GM19328 (cell line): ENCODE results near the gene MEI1.
"Not testable (repeated sequence)": the region's sequence is repeated elsewhere in the genome, so short reads cannot be mapped to it uniquely, and the experiment has no call there.

ENCODE experiments used
- ATAC-seq: cut with Tn5 transposase; IDR thresholded peaks from one replicate; pipeline ENCODE4 v1.9.1; 2021; ENCODE audit warnings: mild to moderate bottlenecking, moderate library complexity; ENCODE audit not compliant: unreplicated experiment

MEI1 gene

DNA sequence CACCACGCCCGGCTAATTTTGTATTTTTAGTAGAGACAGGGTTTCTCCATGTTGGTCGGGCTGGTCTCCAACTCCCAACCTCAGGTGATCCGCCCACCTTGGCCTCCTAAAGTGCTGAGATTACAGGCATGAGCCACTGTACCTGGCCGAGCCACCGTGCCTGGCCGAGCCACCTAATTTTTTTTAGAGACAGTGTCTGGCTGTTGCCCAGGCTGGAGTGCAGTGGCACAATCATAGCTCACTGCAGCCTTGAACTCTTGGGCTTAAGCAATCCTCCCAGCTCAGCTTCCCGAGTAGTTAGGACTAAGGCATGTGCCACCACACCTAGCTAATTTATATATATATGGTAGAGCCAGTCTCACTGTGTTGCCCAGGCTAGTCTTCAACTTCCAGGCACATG, 136.2 kb downstream of the MEI1 start:
- ATAC-seq = not testable (repeated sequence)

DNA sequence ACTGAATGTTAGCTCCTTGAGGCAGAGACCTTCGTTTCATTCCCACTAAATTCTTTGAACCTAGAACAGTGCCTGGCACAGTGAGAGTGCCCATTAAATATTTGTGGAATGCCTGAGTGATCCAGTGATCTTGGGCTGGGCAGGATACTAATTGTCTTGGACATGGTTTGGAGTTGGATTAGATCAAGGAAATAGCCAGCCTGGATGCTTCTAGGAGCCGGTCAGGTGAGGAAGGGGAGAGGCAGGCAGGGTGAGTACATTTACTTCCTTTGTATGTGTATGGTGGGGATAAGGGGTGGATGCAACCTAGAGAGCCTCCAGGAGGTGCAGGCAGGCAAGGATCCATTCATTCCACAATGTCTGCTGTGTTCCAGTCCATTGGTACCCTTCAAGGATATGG, 137.2 kb downstream of the MEI1 start:
- no peak for ATAC-seq

- ATAC-seq = no peak
Measured at GRCh38 chr22:41838842-41839618, 139.7 kb downstream of the MEI1 start.

DNA sequence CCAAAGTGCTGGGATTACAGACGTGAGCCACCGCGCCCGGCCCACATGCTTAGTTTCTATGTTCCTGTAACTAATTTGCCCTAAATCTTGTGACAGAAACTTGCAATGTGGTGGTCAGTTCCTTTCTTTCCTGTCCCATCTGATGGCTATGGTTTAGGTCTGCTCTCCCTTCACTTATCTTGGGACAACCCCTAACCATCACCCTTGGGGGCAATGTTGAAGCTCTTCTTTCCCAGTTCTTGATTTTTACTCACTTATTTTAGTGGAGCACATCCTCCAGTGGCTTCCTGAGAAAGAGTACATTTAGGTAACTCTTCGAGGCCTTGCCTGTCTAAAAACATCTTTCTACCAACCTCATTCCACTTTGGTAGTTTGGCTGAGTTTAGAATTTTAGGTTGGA, 140.9 kb downstream of the MEI1 start:
- no peak for ATAC-seq

DNA sequence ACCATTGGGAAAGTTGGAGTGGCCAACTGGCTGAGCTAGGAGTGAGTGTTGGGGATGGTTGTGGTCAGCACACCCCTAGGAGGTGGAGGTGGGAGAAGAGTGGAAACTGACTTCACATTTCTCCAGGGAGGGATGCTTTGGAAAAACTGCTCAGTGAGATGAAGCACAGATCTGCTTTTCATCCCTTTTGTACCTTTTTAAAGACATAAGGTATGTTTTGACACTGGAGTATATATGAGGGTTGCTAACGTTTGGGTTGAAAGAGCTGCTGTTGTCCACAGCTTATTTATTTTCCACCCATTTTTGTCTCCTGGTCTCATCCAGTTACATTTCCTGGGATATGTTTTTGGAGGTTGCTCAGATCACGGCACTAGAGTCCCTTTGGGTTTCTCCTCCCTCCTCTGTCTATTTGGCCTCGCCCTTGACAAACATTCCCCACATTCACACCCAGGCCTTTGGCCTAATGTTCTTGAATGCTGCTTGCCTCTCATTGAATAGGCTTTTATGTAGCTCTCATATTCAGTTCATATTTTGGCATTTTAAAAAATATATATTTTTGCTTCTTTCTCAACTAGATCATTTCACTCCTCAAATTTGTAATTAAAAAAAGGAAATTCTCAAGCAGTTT, 141.9 kb downstream of the MEI1 start:
- no peak for ATAC-seq

GRCh38 chr22:41842996-41843970, 144.0 kb downstream of the MEI1 start:
- no peak for ATAC-seq

DNA sequence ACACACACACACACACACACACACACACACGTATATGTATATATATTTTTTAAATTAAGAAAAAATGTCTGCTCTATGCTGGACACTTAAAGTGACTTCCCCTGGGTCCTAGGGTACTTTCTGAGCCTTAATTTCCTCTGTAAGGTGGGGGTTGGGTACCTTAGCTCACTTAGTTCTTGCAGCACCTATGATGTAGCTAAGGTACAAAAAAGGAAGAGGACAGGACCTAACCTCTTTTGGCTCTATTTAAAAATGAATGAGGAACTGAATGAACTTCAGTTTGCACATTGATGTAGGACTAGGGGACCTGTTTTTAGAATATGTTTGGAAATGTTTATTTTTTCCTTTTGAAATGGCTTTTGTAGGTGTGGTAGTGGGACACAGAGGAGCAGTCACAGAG, 144.7 kb downstream of the MEI1 start:
- ATAC-seq = no peak

GRCh38 chr22:41844513-41844912, 145.2 kb downstream of the MEI1 start:
- no peak for ATAC-seq

- no peak for ATAC-seq
Measured at GRCh38 chr22:41845380-41846267, 146.3 kb downstream of the MEI1 start.

DNA sequence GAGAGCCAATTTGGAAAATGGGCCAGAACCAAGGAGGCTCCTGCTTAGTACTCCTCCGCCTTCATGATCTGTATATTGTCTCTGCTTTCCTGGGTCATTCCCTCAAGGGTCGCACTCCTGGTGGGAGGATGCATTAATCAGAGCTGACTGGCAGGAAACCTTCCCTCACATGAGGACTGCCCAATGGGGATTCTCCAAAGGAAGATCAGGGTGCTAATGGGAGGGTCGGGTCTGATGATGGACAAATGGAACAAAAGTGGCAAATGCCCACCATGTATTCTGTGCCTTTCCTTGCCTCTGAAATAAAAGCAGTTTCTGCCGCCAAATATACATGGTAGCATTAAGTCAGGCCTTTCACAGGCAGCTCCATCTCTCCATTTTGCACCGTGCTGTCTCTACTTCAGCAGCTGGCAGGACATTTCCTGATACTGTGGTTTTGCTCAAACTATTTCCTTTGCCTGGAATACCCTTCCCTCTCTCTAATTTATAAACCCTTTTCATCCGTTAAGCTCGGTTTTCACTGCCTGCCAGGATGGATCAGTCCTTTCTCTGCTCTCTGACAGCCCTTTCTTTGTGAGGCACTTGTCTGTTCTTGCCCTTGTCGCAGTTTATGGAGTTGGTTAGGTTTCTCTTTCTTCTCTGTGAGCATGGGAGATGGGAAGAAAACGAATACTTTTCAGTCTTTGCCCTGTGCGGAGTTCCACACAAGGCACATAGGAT, 147.1 kb downstream of the MEI1 start:
- ATAC-seq = no peak

GRCh38 chr22:41847300-41847699, 148.0 kb downstream of the MEI1 start:
- ATAC-seq = no peak

DNA sequence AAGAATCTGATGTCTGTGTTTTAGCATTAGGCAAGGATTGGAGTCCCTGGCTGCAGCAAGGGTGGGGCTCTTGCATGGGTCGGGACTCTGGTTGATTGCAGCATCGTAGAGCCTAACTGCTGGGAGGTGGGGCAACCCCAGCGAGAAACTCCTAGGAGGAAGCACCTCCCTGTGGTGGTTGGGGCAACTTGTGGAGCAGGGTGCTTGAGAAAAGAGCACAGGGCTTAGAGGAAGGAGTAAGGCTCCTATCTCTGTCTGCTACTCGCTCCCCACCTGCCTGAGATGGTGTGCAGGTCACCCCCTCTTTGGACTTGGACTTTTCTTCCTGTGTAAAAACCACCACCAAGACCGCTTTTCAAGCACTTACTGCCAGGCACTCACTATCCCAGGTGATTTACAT, 149.2 kb downstream of the MEI1 start:
- no peak for ATAC-seq
